ENCODE results near the gene CD53. TPM values are rescaled to one million over a fixed set of nuclear protein-coding genes. Genes with fewer than 3 reads are reported as not detected.

The CD53 gene
- polyA plus RNA-seq, 1 experiment = not detected

GRCh38 chr1:110902820-110903463 lies 30.0 kb downstream of the CD53 start:
- no peaks in the 10 kb centered on the region for H3K27me3 ChIP-seq (ENCODE audit: control insufficient read depth, insufficient read depth, low read length)
- no peak for DNase-seq (ENCODE audit: low read depth, low spot score)
- ChIA-PET POLR2A (no interaction called here), CTCF (no interaction called here)
- H3K9me3 ChIP-seq (ENCODE audit: control insufficient read depth, insufficient read depth, low read length) = no peaks in the 10 kb centered on the region
- H3K27ac ChIP-seq (ENCODE audit: low read depth, low read length) = no peak overlapping the region
- TF ChIP-seq CTCF (IDR thresholded peaks at IDR 0.05; ENCODE audit: low read depth, low read length) = no peak
- no peak overlapping the region for H3K4me3 ChIP-seq (ENCODE audit: low read depth, low read length)

GRCh38 chr1:110903853-110904500 lies 31.0 kb downstream of the CD53 start:
- Histone ChIP-seq H3K27ac (ENCODE audit: low read depth, low read length) (no peak overlapping the region), H3K27me3 (ENCODE audit: control insufficient read depth, insufficient read depth, low read length) (no peaks in the 10 kb centered on the region), H3K4me3 (ENCODE audit: low read depth, low read length) (no peak overlapping the region), H3K9me3 (ENCODE audit: control insufficient read depth, insufficient read depth, low read length) (no peaks in the 10 kb centered on the region)
- DNase-seq (ENCODE audit: low read depth, low spot score) = no peak
- POLR2A ChIA-PET = no interaction called here
- TF ChIP-seq CTCF (IDR thresholded peaks at IDR 0.05; ENCODE audit: low read depth, low read length) = no peak
- CTCF ChIA-PET = no interaction called here

GRCh38 chr1:110912784-110913183 lies 39.8 kb downstream of the CD53 start:
- Histone ChIP-seq H3K27ac (ENCODE audit: low read depth, low read length) (no peak overlapping the region), H3K4me3 (ENCODE audit: low read depth, low read length) (no peak overlapping the region), H3K27me3 (ENCODE audit: control insufficient read depth, insufficient read depth, low read length) (no peaks in the 10 kb centered on the region), H3K9me3 (ENCODE audit: control insufficient read depth, insufficient read depth, low read length) (no peaks in the 10 kb centered on the region)
- DNase-seq (ENCODE audit: low read depth, low spot score) = no peak
- no peak for TF ChIP-seq CTCF (IDR thresholded peaks at IDR 0.05; ENCODE audit: low read depth, low read length)
- ChIA-PET CTCF (no interaction called here), POLR2A (no interaction called here)

GRCh38 chr1:110914676-110915075 lies 41.7 kb downstream of the CD53 start:
- Histone ChIP-seq H3K9me3 (ENCODE audit: control insufficient read depth, insufficient read depth, low read length) (no peaks in the 10 kb centered on the region), H3K4me3 (ENCODE audit: low read depth, low read length) (no peak overlapping the region), H3K27me3 (ENCODE audit: control insufficient read depth, insufficient read depth, low read length) (no peaks in the 10 kb centered on the region), H3K27ac (ENCODE audit: low read depth, low read length) (no peak overlapping the region)
- POLR2A ChIA-PET = no interaction called here
- DNase-seq (ENCODE audit: low read depth, low spot score) = no peak
- CTCF ChIA-PET = no interaction called here
- no peak for TF ChIP-seq CTCF (IDR thresholded peaks at IDR 0.05; ENCODE audit: low read depth, low read length)

GRCh38 chr1:110915804-110916203 lies 42.9 kb downstream of the CD53 start:
- Histone ChIP-seq H3K9me3 (ENCODE audit: control insufficient read depth, insufficient read depth, low read length) (no peaks in the 10 kb centered on the region), H3K4me3 (ENCODE audit: low read depth, low read length) (no peak overlapping the region), H3K27me3 (ENCODE audit: control insufficient read depth, insufficient read depth, low read length) (no peaks in the 10 kb centered on the region), H3K27ac (ENCODE audit: low read depth, low read length) (no peak overlapping the region)
- ChIA-PET POLR2A (no interaction called here), CTCF (no interaction called here)
- no peak for DNase-seq (ENCODE audit: low read depth, low spot score)
- TF ChIP-seq CTCF (IDR thresholded peaks at IDR 0.05; ENCODE audit: low read depth, low read length) = no peak

Data from AG04450 (cell line).